H1 (cell line): ENCODE measurements around the gene TMEM187. TPM values are rescaled to one million over a fixed set of nuclear protein-coding genes. Genes with fewer than 3 reads are reported as not detected.

ENCODE experiments used
- BRCA1 ChIP-seq: IDR thresholded peaks from 2 replicates; pipeline ENCODE4 v1.6.1; 2012; ENCODE audit warnings: low read depth, low read length, improper control_type of control experiment
- CHD1 ChIP-seq: IDR thresholded peaks from 2 replicates; pipeline ENCODE4 v1.6.1; 2012; ENCODE audit warnings: low read depth, low read length, improper control_type of control experiment
- CHD2 ChIP-seq: IDR thresholded peaks from 2 replicates; pipeline ENCODE4 v1.6.1; 2012; ENCODE audit warnings: low read length, improper control_type of control experiment
- EP300 ChIP-seq, 2 experiments: IDR thresholded peaks; 1 replicate in 1 of 2; 2 replicates in 1 of 2; pipeline ENCODE4 v1.6.1; 2011 to 2012; ENCODE audit warnings: low read depth in 2 of 2, low read length in 2 of 2, mild to moderate bottlenecking in 2 of 2, borderline replicate concordance in 1 of 2, inconsistent platforms in 1 of 2, moderate library complexity in 1 of 2
- YY1 ChIP-seq: IDR thresholded peaks from 2 replicates; pipeline ENCODE4 v1.6.1; 2011; ENCODE audit warnings: low read depth, mild to moderate bottlenecking, low read length
- polyA plus RNA-seq, 7 experiments: library from polyadenylated mRNA; depleted of rRNA in 3 of 7; stranded (reverse) in 5 of 7; unstranded in 2 of 7; fragments of >200 nt in 5 of 7; fragments of 200-250 nt in 2 of 7; gene quantifications; 1 replicate in 5 of 7; 2 replicates in 1 of 7; 4 replicates in 1 of 7; pipeline versions ENCODE4 v1.2.1 to v1.2.3, GENCODE V29; 2011 to 2013; ENCODE audit warnings: missing spikeins in 2 of 7, mixed read lengths in 2 of 7
- total RNA-seq: library from RNA; stranded (reverse); fragmentation: NEBNext Ultra II Directional; extraction: Animal tissue kit (Norgen Biotek cat#: 25700); gene quantifications from 2 replicates; pipeline ENCODE4 v1.2.1, GENCODE V29; 2021

Gene TMEM187
- total and polyA plus RNA-seq, 2 of the 8 experiments (the other 6 are each of a cell fraction or from before 2014, with no cell fraction given): 5.0 to 14.5 TPM

DNA sequence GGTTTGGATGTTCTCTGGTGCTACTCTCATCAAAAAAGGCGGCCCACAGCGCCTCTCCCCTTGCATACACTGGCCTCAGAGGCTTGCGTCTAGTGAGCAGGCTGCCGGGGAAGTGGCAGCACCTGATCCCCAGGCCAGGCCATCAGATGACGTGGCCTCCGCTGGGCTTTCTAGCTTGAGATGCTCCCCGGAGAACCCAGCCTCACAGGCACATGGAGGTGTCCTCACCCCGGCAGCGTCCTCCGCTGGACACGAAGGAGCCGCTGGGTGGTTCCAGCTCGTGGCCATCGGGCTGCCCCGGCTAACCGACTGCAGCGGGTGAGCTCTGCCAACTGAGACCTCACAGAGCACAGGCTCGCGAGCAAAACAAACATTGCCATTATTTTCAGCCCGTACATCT, 34.4 kb downstream of the TMEM187 start (continued):
- TF ChIP-seq EP300 (IDR thresholded peaks at IDR 0.05; ENCODE audit: borderline replicate concordance in 1 of 2, low read depth in 2 of 2, low read length in 2 of 2) (no peak), BRCA1 (no peak), CHD2 (no peak), YY1 (no peak), CHD1 (no peak)
